Measurements from ENCODE around the gene CENPL.

DNA sequence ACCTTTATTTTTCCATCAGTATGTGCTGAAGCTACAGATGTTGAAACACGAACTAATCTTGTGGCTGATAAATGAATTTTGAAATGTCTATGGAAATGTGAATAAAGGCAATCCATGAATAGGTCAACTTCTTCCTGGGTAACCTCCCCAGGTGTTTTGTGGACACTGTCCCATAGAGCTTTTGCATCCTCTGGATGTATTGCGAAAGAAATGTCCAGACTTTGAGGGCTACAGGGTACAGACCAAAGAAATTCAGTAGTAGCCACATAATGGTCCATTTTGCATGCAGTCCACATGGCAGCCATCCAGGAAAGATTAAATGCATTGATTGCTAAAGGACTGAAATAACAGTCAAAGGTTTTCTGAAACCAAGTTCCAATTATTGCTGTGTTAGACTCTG lies 21.7 kb downstream of the CENPL start:
- TF ChIP-seq, protein P1, sequence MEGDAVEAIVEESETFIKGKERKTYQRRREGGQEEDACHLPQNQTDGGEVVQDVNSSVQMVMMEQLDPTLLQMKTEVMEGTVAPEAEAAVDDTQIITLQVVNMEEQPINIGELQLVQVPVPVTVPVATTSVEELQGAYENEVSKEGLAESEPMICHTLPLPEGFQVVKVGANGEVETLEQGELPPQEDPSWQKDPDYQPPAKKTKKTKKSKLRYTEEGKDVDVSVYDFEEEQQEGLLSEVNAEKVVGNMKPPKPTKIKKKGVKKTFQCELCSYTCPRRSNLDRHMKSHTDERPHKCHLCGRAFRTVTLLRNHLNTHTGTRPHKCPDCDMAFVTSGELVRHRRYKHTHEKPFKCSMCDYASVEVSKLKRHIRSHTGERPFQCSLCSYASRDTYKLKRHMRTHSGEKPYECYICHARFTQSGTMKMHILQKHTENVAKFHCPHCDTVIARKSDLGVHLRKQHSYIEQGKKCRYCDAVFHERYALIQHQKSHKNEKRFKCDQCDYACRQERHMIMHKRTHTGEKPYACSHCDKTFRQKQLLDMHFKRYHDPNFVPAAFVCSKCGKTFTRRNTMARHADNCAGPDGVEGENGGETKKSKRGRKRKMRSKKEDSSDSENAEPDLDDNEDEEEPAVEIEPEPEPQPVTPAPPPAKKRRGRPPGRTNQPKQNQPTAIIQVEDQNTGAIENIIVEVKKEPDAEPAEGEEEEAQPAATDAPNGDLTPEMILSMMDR (IDR thresholded peaks at IDR 0.05), result no peak
- TF ChIP-seq POLR2A (IDR thresholded peaks at IDR 0.05; ENCODE audit: low read depth), result no peak
